CD4-positive, alpha-beta T cell treated with Interleukin-15 for 4 hours (primary cell): ENCODE data around the gene NR2F1-AS1.

ENCODE experiments used
- DNase-seq: peaks from one replicate; pipeline ENCODE4 v3.0.0-alpha.2; 2020; ENCODE audit warnings: low spot score

NR2F1-AS1 gene

DNA sequence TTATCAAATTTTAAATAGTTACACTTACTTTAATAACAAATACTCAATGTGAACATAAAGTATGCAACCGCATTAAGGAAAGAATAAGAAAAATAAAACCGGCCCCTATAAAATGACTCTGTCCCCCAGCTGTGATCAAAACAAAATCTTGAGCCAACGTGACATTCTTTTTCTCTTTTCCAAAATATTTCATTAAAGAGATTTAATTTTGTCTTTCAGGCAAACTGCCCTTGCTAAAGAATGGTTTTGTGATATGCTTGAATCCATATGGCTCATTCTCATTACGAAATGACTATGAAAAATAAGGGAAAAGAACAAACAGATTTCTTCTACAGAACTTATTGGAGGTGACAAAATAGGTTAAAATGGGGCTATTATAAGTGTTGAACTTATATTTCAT lies 197.0 kb downstream of the NR2F1-AS1 start:
- DNase-seq, result no peak

DNA sequence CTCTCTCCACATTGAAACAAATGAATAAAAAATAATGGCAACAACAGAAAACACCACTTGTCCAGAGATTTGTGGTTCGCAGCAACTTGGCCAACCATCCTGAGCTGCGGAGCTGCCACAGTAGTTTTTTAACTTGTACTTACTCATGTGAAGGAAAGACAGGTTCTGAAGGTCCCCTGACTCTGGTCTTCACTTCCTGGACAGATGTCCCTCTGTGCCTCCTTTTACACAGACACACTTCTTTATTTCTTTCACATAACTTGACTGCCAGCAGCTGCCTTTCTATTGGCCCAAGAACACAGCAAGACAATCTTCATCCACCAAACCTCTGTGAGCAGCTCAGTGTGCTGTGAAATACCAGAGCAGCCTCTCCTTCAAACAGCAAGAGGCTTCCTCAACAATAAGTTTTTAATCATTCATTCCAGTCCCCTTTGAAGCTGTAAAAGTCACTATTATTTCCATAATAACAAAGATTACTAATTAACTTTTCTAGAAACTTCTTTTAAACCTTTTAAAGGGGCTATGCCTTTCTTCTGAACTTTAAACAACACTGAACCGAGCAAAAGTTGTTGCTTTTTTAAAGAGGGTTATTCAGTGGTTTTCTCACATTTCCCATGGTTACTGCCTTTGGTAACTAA lies 198.7 kb downstream of the NR2F1-AS1 start:
- no peak for DNase-seq

DNA sequence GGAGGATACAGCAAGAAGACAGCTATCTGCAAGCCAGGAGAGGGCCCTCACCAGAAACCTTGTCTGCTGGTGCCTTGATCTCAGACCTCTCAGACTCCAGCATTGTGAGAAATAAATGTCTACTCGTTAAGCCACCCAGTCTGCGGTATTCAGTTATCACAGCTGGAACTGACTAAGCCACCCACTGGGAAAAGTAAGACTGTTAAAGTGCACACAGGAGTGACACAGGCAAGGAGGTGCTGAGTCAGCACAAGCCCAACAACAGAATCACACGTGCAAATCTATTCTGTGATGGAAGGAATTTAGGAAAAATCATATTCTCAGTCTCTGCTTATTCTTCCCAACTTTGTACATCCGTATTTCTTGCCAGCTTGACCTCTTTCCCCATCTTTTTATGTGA lies 200.0 kb downstream of the NR2F1-AS1 start:
- no peak for DNase-seq

DNA sequence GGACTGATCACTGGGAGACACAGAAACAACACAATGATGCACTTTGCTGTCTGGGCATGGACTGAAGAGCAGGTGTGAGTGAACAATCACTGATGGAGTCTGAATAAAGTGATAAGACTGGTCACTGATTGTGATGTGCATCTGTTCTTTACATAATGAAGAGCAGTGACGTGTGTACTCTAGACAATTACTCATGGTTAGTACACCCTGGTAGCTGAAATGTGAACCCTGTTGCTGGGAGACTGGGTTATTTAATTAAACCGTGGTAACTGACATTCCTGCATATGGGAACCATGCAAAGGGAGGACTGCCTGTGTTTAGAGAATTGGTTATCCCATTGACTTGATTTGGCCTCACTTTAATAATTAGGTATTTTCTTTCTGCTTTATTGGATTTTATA lies 202.9 kb downstream of the NR2F1-AS1 start:
- no peak for DNase-seq

DNA sequence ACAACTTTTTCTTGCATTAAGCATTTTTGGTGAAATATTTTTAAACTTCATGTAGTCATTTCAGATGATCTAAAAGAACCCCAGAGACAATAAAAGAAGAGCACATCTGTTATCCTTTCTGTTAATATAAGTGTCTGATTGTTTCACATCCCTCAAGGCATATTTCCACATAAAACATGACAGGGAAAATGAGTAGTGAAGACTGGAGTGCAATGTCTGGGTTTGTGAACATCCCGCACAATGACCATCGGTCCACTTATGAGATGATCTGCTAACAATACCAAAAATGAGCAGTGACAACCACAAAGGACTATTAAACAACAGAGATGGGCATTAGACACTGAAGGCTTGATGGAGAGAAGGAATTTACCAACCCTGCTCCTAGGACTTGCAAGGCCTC lies 209.1 kb downstream of the NR2F1-AS1 start:
- no peak for DNase-seq

DNA sequence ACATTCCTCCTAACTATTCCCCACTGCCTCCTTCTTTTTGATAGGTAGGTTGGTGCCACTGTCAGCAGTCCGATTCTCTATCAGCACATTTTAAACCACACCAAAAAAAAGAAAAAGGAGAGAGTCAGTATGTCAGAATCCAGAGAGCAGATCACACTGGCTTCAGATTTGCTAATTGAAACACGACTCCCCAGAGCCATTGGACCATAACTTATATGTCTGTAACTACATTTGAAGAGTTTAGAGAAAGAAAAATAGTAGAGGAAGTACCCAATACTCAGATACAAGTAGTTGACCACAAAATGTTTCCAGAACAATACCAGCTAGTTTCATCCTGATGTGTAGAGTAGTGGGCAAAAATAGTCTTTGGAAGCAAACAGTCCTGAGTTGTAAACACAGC lies 216.6 kb downstream of the NR2F1-AS1 start:
- no peak for DNase-seq

DNA sequence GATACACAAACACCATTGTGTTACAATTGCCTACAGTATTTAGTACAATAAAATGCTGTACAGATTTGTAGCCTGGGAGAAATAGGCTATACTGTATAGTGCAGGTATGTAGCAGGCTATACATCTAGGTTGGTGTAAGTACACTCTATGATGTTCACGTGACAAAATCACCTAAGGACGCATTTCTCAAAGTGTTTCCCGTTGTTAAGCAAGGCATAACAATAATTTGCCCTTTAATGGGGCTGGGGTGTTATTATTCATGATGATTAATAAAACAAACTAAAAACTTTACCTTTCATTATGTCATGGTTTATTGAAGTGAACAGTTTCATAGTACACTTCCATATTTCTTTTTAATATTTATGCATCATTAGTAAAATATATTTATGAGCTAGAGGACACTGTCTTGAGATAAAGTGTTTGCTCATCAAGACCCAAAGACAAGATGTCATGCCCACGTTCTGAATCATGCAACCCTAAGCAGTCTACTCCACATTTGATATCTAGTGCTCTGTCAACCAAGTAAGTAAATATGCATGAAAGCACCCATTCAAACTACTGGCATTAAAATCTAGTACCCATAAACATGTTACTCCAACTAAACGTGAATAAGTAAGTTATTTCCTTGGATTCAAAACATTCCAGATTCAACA lies 220.5 kb downstream of the NR2F1-AS1 start:
- DNase-seq, result no peak

DNA sequence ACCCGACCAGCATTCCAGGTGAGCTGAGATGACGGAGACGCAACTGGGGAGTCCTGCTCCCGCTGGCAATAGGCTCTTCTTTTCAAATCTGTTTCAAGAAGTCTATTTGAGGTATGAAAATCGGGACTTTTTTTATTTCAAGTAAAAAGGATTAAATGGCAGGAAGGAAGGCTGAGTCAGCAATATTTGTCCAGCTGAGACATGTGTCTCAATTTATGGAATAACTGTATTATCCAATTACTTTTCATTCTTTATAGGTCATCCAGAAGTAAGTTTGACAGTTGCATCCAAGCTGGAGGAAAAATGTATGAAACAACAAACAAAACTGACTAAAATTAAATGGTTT lies 221.1 kb downstream of the NR2F1-AS1 start:
- no peak for DNase-seq
